HepG2 (cell line): ENCODE measurements around the gene C5orf24. TPM values are rescaled to one million over a fixed set of nuclear protein-coding genes. Genes with fewer than 3 reads are reported as not detected.

Experiments
- AKAP8 ChIP-seq: sonication (generic); formaldehyde crosslinking; IDR thresholded peaks from 2 replicates; pipeline ENCODE4 v1.5.1; 2020; ENCODE audit warnings: mild to moderate bottlenecking, missing genetic modification reagents
- ARNT ChIP-seq: fragments of 450-650 bp; IDR thresholded peaks from 2 replicates; pipeline ENCODE4 v1.6.1; 2017
- CENPT ChIP-seq: sonication (generic); formaldehyde crosslinking; IDR thresholded peaks from 2 replicates; pipeline ENCODE4 v1.8.0; 2022; ENCODE audit warnings: low read depth, mild to moderate bottlenecking, moderate library complexity, missing genetic modification reagents
- EP300 ChIP-seq, 3 experiments: sonication (generic) in 1 of 3; formaldehyde crosslinking in 1 of 3; IDR thresholded peaks; 2 replicates each; pipeline versions ENCODE4 v1.5.1 to v1.6.1; 2011 to 2020; ENCODE audit warnings: low read depth in 2 of 3, low read length in 2 of 3, borderline replicate concordance in 1 of 3, improper control_type of control experiment in 1 of 3, mild to moderate bottlenecking in 1 of 3, missing genetic modification reagents in 1 of 3, moderate library complexity in 1 of 3
- GABPB1 ChIP-seq: IDR thresholded peaks from 2 replicates; pipeline ENCODE4 v1.6.1; 2016; ENCODE audit warnings: mild to moderate bottlenecking, missing genetic modification reagents, moderate library complexity, missing compliant biosample characterization
- GFI1 ChIP-seq: sonication (generic); formaldehyde crosslinking; IDR thresholded peaks from 2 replicates; pipeline ENCODE4 v1.5.0; 2020; ENCODE audit warnings: missing genetic modification reagents, mild to moderate bottlenecking, borderline replicate concordance
- HNF4G ChIP-seq, 2 experiments: sonication (generic) in 1 of 2; formaldehyde crosslinking in 1 of 2; IDR thresholded peaks; 2 replicates each; pipeline versions ENCODE4 v1.4.0 to v1.6.1; 2011 to 2020; ENCODE audit warnings: borderline replicate concordance in 2 of 2, low read depth in 2 of 2, mild to moderate bottlenecking in 2 of 2, low read length in 1 of 2, missing genetic modification reagents in 1 of 2, moderate library complexity in 1 of 2
- JUN ChIP-seq: sonication (generic); formaldehyde crosslinking; IDR thresholded peaks from 2 replicates; pipeline ENCODE4 v1.4.0; 2020; ENCODE audit warnings: mild to moderate bottlenecking, missing genetic modification reagents
- KLF6 ChIP-seq: IDR thresholded peaks from 2 replicates; pipeline ENCODE4 v1.8.0; 2016; ENCODE audit warnings: missing biosample characterization, missing genetic modification reagents
- MZF1 ChIP-seq: sonication (generic); formaldehyde crosslinking; IDR thresholded peaks from 2 replicates; pipeline ENCODE4 v1.8.1; 2023; ENCODE audit warnings: mild to moderate bottlenecking, missing genetic modification reagents, borderline replicate concordance
- NCOR1 ChIP-seq: fragments of 200-600 bp; sonication (generic); IDR thresholded peaks from 2 replicates; pipeline ENCODE4 v1.7.0; 2017; ENCODE audit warnings: antibody characterized with exemption, low read length, borderline replicate concordance
- NFATC3 ChIP-seq: sonication (generic); formaldehyde crosslinking; IDR thresholded peaks from 2 replicates; pipeline ENCODE4 v1.5.1; 2020; ENCODE audit warnings: mild to moderate bottlenecking, missing genetic modification reagents
- RAD21 ChIP-seq: fragments of 450-650 bp; formaldehyde crosslinking; IDR thresholded peaks from 2 replicates; pipeline ENCODE4 v1.5.0; 2020; ENCODE audit warnings: mild to moderate bottlenecking
- RBAK ChIP-seq: sonication (generic); formaldehyde crosslinking; IDR thresholded peaks from 2 replicates; pipeline ENCODE4 v1.5.1; 2020; ENCODE audit warnings: mild to moderate bottlenecking, missing genetic modification reagents
- RFX1 ChIP-seq: fragments of 450-650 bp; IDR thresholded peaks from 2 replicates; pipeline ENCODE4 v1.6.1; 2017
- SMAD1 ChIP-seq: sonication (generic); formaldehyde crosslinking; IDR thresholded peaks from 2 replicates; pipeline ENCODE4 v1.4.0; 2020; ENCODE audit warnings: missing genetic modification reagents, low read depth, mild to moderate bottlenecking, borderline replicate concordance
- SP140L ChIP-seq: sonication (generic); formaldehyde crosslinking; IDR thresholded peaks from 2 replicates; pipeline ENCODE4 v1.4.0; 2020; ENCODE audit warnings: missing genetic modification reagents, borderline replicate concordance
- THAP11 ChIP-seq: IDR thresholded peaks from 2 replicates; pipeline ENCODE4 v1.6.1; 2016; ENCODE audit warnings: missing biosample characterization, missing genetic modification reagents
- TMF1 ChIP-seq: sonication (generic); formaldehyde crosslinking; IDR thresholded peaks from 2 replicates; pipeline ENCODE4 v1.8.1; 2022; ENCODE audit warnings: low read depth, missing genetic modification reagents
- WIZ ChIP-seq: sonication (generic); formaldehyde crosslinking; IDR thresholded peaks from 2 replicates; pipeline ENCODE4 v1.5.1; 2020; ENCODE audit warnings: mild to moderate bottlenecking, missing genetic modification reagents
- YEATS4 ChIP-seq: sonication (generic); formaldehyde crosslinking; IDR thresholded peaks from 2 replicates; pipeline ENCODE4 v1.4.0; 2020; ENCODE audit warnings: missing genetic modification reagents, borderline replicate concordance
- ZNF274 ChIP-seq: sonication (generic); formaldehyde crosslinking; IDR thresholded peaks from 2 replicates; pipeline ENCODE4 v1.5.1; 2020; ENCODE audit warnings: mild to moderate bottlenecking, missing genetic modification reagents
- ZNF335 ChIP-seq: sonication (generic); formaldehyde crosslinking; IDR thresholded peaks from 2 replicates; pipeline ENCODE4 v1.4.0; 2020; ENCODE audit warnings: missing genetic modification reagents
- ZNF367 ChIP-seq: sonication (generic); formaldehyde crosslinking; IDR thresholded peaks from 2 replicates; pipeline ENCODE4 v1.4.0; 2020; ENCODE audit warnings: missing genetic modification reagents, borderline replicate concordance
- ZNF616 ChIP-seq: sonication (generic); formaldehyde crosslinking; IDR thresholded peaks from 2 replicates; pipeline ENCODE4 v1.5.0; 2020; ENCODE audit warnings: low read depth, mild to moderate bottlenecking, missing genetic modification reagents
- ZNF790 ChIP-seq: sonication (generic); formaldehyde crosslinking; IDR thresholded peaks from 2 replicates; pipeline ENCODE4 v1.8.0; 2022; ENCODE audit warnings: missing genetic modification reagents, mild to moderate bottlenecking, borderline replicate concordance
- ZNF879 ChIP-seq: sonication (generic); formaldehyde crosslinking; IDR thresholded peaks from 2 replicates; pipeline ENCODE4 v1.8.1; 2023; ENCODE audit warnings: missing genetic modification reagents
- polyA plus RNA-seq, 8 experiments: library from polyadenylated mRNA; depleted of rRNA in 3 of 8; stranded (reverse) in 7 of 8; unstranded in 1 of 8; fragments of >200 nt; fragmentation: Illumina TruSeq in 4 of 8; extraction: Trizol in 4 of 8; gene quantifications; 2 replicates each; pipeline versions ENCODE4 v1.2.1 to v1.2.3, GENCODE V29; 2011 to 2016; ENCODE audit warnings: low read depth in 4 of 8, missing spikeins in 1 of 8, mixed read lengths in 1 of 8; ENCODE audit not compliant: insufficient read depth in 1 of 8
- total RNA-seq, 5 experiments: library from RNA; depleted of rRNA; stranded (reverse); fragments of >200 nt; fragmentation: Illumina TruSeq; extraction: Trizol; gene quantifications; 2 replicates each; pipeline ENCODE4 v1.2.3, GENCODE V29; 2016; ENCODE audit warnings: low read depth in 1 of 5
- TF ChIP-seq, protein P1 (sequence below): sonication (generic); formaldehyde crosslinking; IDR thresholded peaks from 2 replicates; pipeline ENCODE4 v1.5.1; 2020; ENCODE audit warnings: mild to moderate bottlenecking, missing genetic modification reagents, moderate library complexity
- TF ChIP-seq, protein P2 (sequence below): sonication (generic); formaldehyde crosslinking; IDR thresholded peaks from 2 replicates; pipeline ENCODE4 v1.4.0; 2020; ENCODE audit warnings: missing genetic modification reagents

The C5orf24 gene
- total and polyA plus RNA-seq, 2 of the 13 experiments (the other 11 are each of a cell fraction or from before 2014, with no cell fraction given), result 34.6 to 41.5 TPM

DNA sequence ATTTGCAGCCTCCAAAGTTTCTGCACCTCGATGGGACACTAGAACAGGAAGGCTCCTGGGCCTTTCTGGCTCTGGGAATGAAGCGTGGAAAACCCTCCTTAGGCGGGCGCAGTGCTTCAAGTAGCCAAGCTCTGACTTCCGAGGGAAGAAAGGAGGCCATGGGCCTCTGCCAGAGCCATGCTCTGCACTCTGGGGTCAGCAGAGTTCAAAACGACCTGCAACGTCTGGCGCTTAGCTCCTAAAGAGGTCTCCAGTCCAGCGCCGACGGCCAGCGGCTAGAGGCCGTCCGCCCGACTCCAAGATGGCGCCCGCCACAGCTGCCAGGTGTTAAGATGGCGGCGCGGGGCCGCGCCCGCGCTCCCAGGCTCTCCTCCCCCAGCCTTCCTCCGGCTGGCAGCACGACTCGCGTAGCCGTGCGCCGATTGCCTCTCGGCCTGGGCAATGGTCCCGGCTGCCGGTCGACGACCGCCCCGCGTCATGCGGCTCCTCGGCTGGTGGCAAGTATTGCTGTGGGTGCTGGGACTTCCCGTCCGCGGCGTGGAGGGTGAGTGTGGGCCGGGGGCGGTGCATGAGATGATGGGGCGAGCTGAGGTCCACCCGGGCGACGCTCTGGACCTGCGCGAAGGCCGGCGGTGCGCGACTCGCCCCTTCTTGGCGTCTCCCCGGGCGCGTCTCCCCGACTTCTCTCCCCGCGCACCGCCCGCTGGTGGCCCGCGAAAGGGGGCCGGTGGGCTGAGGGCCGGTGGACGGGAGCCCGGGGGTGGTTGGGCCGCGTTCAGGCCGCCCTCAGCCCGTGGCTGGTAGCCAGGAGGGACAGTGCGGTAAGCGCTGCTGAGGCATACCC, 28.4 kb downstream of the C5orf24 start, which contains the start of gene TXNDC15 (continued):
- TF ChIP-seq, protein P1, sequence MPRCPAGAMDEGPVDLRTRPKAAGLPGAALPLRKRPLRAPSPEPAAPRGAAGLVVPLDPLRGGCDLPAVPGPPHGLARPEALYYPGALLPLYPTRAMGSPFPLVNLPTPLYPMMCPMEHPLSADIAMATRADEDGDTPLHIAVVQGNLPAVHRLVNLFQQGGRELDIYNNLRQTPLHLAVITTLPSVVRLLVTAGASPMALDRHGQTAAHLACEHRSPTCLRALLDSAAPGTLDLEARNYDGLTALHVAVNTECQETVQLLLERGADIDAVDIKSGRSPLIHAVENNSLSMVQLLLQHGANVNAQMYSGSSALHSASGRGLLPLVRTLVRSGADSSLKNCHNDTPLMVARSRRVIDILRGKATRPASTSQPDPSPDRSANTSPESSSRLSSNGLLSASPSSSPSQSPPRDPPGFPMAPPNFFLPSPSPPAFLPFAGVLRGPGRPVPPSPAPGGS (CRISPR knock-in tag), result peak; percentile 98
- TF ChIP-seq SP140L (CRISPR knock-in tag), result no peak
- peak; percentile 57; the same call in 1 of the 2 replicates for TF ChIP-seq TMF1
- TF ChIP-seq NCOR1, result no peak
- peak; percentile 83 for TF ChIP-seq THAP11 (CRISPR knock-in tag)
- TF ChIP-seq CENPT (CRISPR knock-in tag), result 0 out of 2 replicates have a peak, but pooled peaks have one; percentile 32
- TF ChIP-seq EP300 (IDR thresholded peaks at IDR 0.05; ENCODE audit: low read depth in 2 of 2, low read length in 2 of 2), result no peak
- TF ChIP-seq EP300 (CRISPR knock-in tag; IDR thresholded peaks at IDR 0.05; ENCODE audit: borderline replicate concordance), result no peak
- TF ChIP-seq, protein P2, sequence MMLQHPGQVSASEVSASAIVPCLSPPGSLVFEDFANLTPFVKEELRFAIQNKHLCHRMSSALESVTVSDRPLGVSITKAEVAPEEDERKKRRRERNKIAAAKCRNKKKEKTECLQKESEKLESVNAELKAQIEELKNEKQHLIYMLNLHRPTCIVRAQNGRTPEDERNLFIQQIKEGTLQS (CRISPR knock-in tag), result peak; percentile 47; the same call in 1 of the 2 replicates
- TF ChIP-seq GFI1 (CRISPR knock-in tag), result 0 out of 2 replicates have a peak, but pooled peaks have one; percentile 37
- peak; percentile 84; the same call in 1 of the 2 replicates for TF ChIP-seq ZNF274 (CRISPR knock-in tag)
- TF ChIP-seq ZNF879 (CRISPR knock-in tag), result no peak
- peak; percentile 26; the same call in 1 of the 2 replicates for TF ChIP-seq JUN (CRISPR knock-in tag)
- peak; percentile 88 for TF ChIP-seq WIZ (CRISPR knock-in tag)
- TF ChIP-seq SMAD1 (CRISPR knock-in tag), result peak; percentile 95; the same call in 1 of the 2 replicates
- TF ChIP-seq NFATC3 (CRISPR knock-in tag), result peak; percentile 69; the same call in 1 of the 2 replicates
- TF ChIP-seq ZNF790 (CRISPR knock-in tag), result peak; percentile 68; the same call in 1 of the 2 replicates
- no peak for TF ChIP-seq HNF4G (IDR thresholded peaks at IDR 0.05; ENCODE audit: borderline replicate concordance, low read depth, low read length)
- peak; percentile 28; the same call in 1 of the 2 replicates for TF ChIP-seq HNF4G (CRISPR knock-in tag; IDR thresholded peaks at IDR 0.05; ENCODE audit: borderline replicate concordance, low read depth)
- no peak for TF ChIP-seq RFX1
- no peak for TF ChIP-seq ZNF367 (CRISPR knock-in tag)
- TF ChIP-seq RAD21 (CRISPR knock-in tag), result no peak; the same call in 1 of the 2 replicates
- TF ChIP-seq ZNF335 (CRISPR knock-in tag), result peak; percentile 93
- TF ChIP-seq AKAP8 (CRISPR knock-in tag), result peak; percentile 90
- no peak for TF ChIP-seq ARNT
- TF ChIP-seq KLF6 (CRISPR knock-in tag), result peak; percentile 94
- no peak; the same call in 1 of the 2 replicates for TF ChIP-seq MZF1 (CRISPR knock-in tag)
- TF ChIP-seq ZNF616 (CRISPR knock-in tag), result peak; percentile 92
- TF ChIP-seq GABPB1 (CRISPR knock-in tag), result peak; percentile 91
- peak; percentile 98 for TF ChIP-seq YEATS4 (CRISPR knock-in tag)
- no peak for TF ChIP-seq RBAK
